K562 (cell line): Measurements from ENCODE around the gene FASTK. TPM values are rescaled to one million over a fixed set of nuclear protein-coding genes. Genes with fewer than 3 reads are reported as not detected.

ENCODE experiments used
- BCL6 ChIP-seq: fragments of 250-450 bp; sonication (Bioruptor Pico); IDR thresholded peaks from 2 replicates; pipeline ENCODE4 v1.4.0; 2020
- CCNT2 ChIP-seq: IDR thresholded peaks from 2 replicates; pipeline ENCODE4 v1.6.1; 2011; ENCODE audit warnings: borderline replicate concordance, low read depth, mild to moderate bottlenecking, moderate library complexity, mixed read lengths, low read length; ENCODE audit not compliant: insufficient read length; ENCODE audit errors: extremely low read depth
- E2F6 ChIP-seq, 2 experiments: IDR thresholded peaks; 2 replicates each; pipeline ENCODE4 v1.6.1; 2011; ENCODE audit warnings: borderline replicate concordance in 1 of 2, control low read depth in 1 of 2, low read depth in 1 of 2, low read length in 1 of 2, mild to moderate bottlenecking in 1 of 2, mixed read lengths in 1 of 2, moderate library complexity in 1 of 2; ENCODE audit not compliant: insufficient read depth in 1 of 2, insufficient read length in 1 of 2, poor library complexity in 1 of 2, severe bottlenecking in 1 of 2; ENCODE audit errors: extremely low read depth in 1 of 2
- FUS ChIP-seq: fragments of 200-400 bp; formaldehyde crosslinking; optimal IDR thresholded peaks from 2 replicates; pipeline ENCODE3; 2017; ENCODE audit warnings: low read depth, low read length
- HOMEZ ChIP-seq: fragments of 250-450 bp; sonication (Bioruptor Pico); IDR thresholded peaks from 2 replicates; pipeline ENCODE4 v1.4.0; 2020; ENCODE audit warnings: mild to moderate bottlenecking, moderate library complexity
- HSF4 ChIP-seq: fragments of 250-450 bp; sonication (Bioruptor Pico); IDR thresholded peaks from 2 replicates; pipeline ENCODE4 v2.1.2; 2022; ENCODE audit warnings: mild to moderate bottlenecking, moderate library complexity, borderline replicate concordance
- JUND ChIP-seq, 2 experiments: IDR thresholded peaks; 2 replicates in 1 of 2; 3 replicates in 1 of 2; pipeline ENCODE4 v1.6.1; 2011; ENCODE audit warnings: borderline replicate concordance in 2 of 2, low read depth in 2 of 2, low read length in 2 of 2, improper control_type of control experiment in 1 of 2, missing biosample characterization in 1 of 2, missing genetic modification characterization in 1 of 2, missing genetic modification reagents in 1 of 2
- MYNN ChIP-seq, 2 experiments: sonication (generic); formaldehyde crosslinking in 1 of 2; IDR thresholded peaks; 2 replicates each; pipeline versions ENCODE4 v1.5.0 to v1.6.1; 2016 to 2020; ENCODE audit warnings: antibody characterized with exemption in 1 of 2, missing genetic modification reagents in 1 of 2
- UBTF ChIP-seq, 2 experiments: IDR thresholded peaks; 2 replicates each; pipeline ENCODE4 v1.6.1; 2012; ENCODE audit warnings: improper control_type of control experiment in 2 of 2, low read depth in 2 of 2, low read length in 2 of 2, borderline replicate concordance in 1 of 2
- VEZF1 ChIP-seq: fragments of 200-800 bp; sonication (Bioruptor generic); IDR thresholded peaks from 2 replicates; pipeline ENCODE4 v1.6.1; 2017; ENCODE audit warnings: missing genetic modification characterization, missing compliant biosample characterization
- XRCC3 ChIP-seq: fragments of 450-650 bp; IDR thresholded peaks from 2 replicates; pipeline ENCODE4 v1.6.1; 2017; ENCODE audit warnings: mild to moderate bottlenecking, moderate library complexity
- ZBTB34 ChIP-seq: fragments of 250-450 bp; sonication (Bioruptor Pico); IDR thresholded peaks from 2 replicates; pipeline ENCODE4 v1.8.0; 2021; ENCODE audit warnings: mild to moderate bottlenecking, moderate library complexity
- ZC3H4 ChIP-seq: sonication (generic); formaldehyde crosslinking; IDR thresholded peaks from 2 replicates; pipeline ENCODE4 v1.9.0; 2021; ENCODE audit warnings: missing genetic modification reagents, borderline replicate concordance
- ZNF134 ChIP-seq: fragments of 250-450 bp; sonication (Bioruptor Pico); conservative IDR thresholded peaks from 2 replicates; pipeline ENCODE4 v1.4.0; 2020
- ZZZ3 ChIP-seq: fragments of 450-650 bp; IDR thresholded peaks from 2 replicates; pipeline ENCODE4 v1.6.1; 2016; ENCODE audit warnings: antibody characterized with exemption, mild to moderate bottlenecking, moderate library complexity
- polyA plus RNA-seq, 8 experiments: library from polyadenylated mRNA; depleted of rRNA in 4 of 8; stranded (reverse) in 5 of 8; unstranded in 3 of 8; fragments of >200 nt; fragmentation: Nextera tagmentation in 2 of 8; fragmentation: Illumina TruSeq in 1 of 8; extraction: Ambion mirVana in 2 of 8; extraction: Trizol in 1 of 8; gene quantifications; 2 replicates each; pipeline versions ENCODE4 v1.2.1 to v1.2.3, GENCODE V29; 2011 to 2014; ENCODE audit warnings: inconsistent platforms in 1 of 8, missing spikeins in 1 of 8
- total RNA-seq, 7 experiments: library from RNA; depleted of rRNA in 6 of 7; stranded (reverse); fragments of >200 nt in 6 of 7; fragmentation: Illumina TruSeq in 2 of 7; extraction: Trizol in 2 of 7; gene quantifications; 2 replicates each; pipeline versions ENCODE4 v1.2.1 to v1.2.3, GENCODE V29; 2011 to 2021; ENCODE audit warnings: low replicate concordance in 1 of 7

FASTK gene
- total and polyA plus RNA-seq, 9 of the 15 experiments (the other 6 are each of a cell fraction or from before 2014, with no cell fraction given), result 0.51 to 150 (median 48.2) TPM

GRCh38 chr7:151082141-151083070 is 1.8 kb upstream of the FASTK start (continued):
- TF ChIP-seq E2F6 (IDR thresholded peaks at IDR 0.05; ENCODE audit: borderline replicate concordance in 1 of 2, extremely low read depth in 1 of 2, insufficient read depth in 1 of 2, insufficient read length in 1 of 2, low read depth in 1 of 2, low read length in 1 of 2, poor library complexity in 1 of 2, severe bottlenecking in 1 of 2), result peak; percentile 46 to 79
- no peak for TF ChIP-seq ZBTB34 (CRISPR knock-in tag)
- TF ChIP-seq FUS, result no peak
- TF ChIP-seq UBTF (IDR thresholded peaks at IDR 0.05; ENCODE audit: borderline replicate concordance in 1 of 2, low read depth in 2 of 2, low read length in 2 of 2), result peak in 1 of 2 experiments; percentile 6; a peak in 1 of 4 replicates
- TF ChIP-seq ZNF134, result no peak
- TF ChIP-seq HSF4 (CRISPR knock-in tag), result no peak
- no peak for TF ChIP-seq MYNN (IDR thresholded peaks at IDR 0.05)
- no peak for TF ChIP-seq MYNN (CRISPR knock-in tag; IDR thresholded peaks at IDR 0.05)
- TF ChIP-seq JUND (IDR thresholded peaks at IDR 0.05; ENCODE audit: borderline replicate concordance, low read depth, low read length), result no peak
- 0 out of 3 replicates have a peak, but pooled peaks have one; percentile 13 for TF ChIP-seq JUND (tag; IDR thresholded peaks at IDR 0.05; ENCODE audit: borderline replicate concordance, low read depth, low read length)
- TF ChIP-seq HOMEZ (CRISPR knock-in tag), result no peak
- TF ChIP-seq CCNT2, result no peak
- TF ChIP-seq ZZZ3, result no peak
- no peak for TF ChIP-seq BCL6 (CRISPR knock-in tag)
- TF ChIP-seq ZC3H4, result no peak
- no peak for TF ChIP-seq XRCC3
- TF ChIP-seq VEZF1 (CRISPR knock-in tag), result no peak
